T-helper 2 cell treated with Interferon-gamma antibody and Interleukin-4, amounts not matched to agents 5 μg/mL and 100 μg/mL, for 36 hours (primary cell): ENCODE measurements around the gene INSR.

Source experiments
- DNase-seq: peaks from one replicate; pipeline ENCODE4 v3.0.0; 2021; ENCODE audit warnings: low spot score
- H3K27ac Mint-ChIP-seq: one replicate; pipeline ENCODE4 v1.8.0; 2021; ENCODE audit warnings: mild to moderate bottlenecking, mixed read lengths
- H3K27me3 Mint-ChIP-seq: one replicate; pipeline ENCODE4 v1.8.0; 2021; ENCODE audit warnings: low read depth, mixed read lengths
- H3K36me3 Mint-ChIP-seq: one replicate; pipeline ENCODE4 v1.8.0; 2021; ENCODE audit warnings: low read depth, mixed read lengths
- H3K4me1 Mint-ChIP-seq: one replicate; pipeline ENCODE4 v1.8.0; 2021; ENCODE audit warnings: low read depth, mixed read lengths
- H3K4me3 Mint-ChIP-seq: one replicate; pipeline ENCODE4 v1.8.0; 2022; ENCODE audit warnings: mild to moderate bottlenecking, moderate library complexity, mixed read lengths
- H3K9me3 Mint-ChIP-seq: one replicate; pipeline ENCODE4 v1.8.0; 2021; ENCODE audit warnings: mixed read lengths

Gene INSR

DNA sequence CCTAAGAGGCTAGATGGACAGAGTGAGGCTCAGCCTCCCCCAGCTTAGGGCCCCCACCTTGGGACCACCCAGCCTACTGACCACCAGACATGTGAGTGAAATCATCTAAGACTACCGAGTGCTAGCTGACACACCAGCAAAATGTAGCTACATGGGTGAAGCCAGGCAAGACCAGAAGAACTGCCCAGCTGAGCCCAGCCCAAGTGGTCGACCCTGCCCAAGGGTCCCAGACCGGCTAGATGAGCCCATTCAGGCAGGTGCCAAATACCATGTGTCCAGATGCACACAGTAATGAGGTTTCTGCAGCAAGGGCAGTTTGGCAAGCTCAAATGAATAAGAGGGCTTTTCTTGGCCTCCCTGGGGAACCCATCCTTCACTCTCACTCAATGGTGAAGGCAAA, 168.1 kb downstream of the INSR start:
- Mint-ChIP-seq H3K27ac (no peak overlapping the region), H3K9me3 (peaks cover 20% of the 10 kb centered on the region), H3K36me3 (peaks cover 2% of the 10 kb centered on the region), H3K4me3 (no peak overlapping the region), H3K4me1 (no peaks in the 10 kb centered on the region), H3K27me3 (no peaks in the 10 kb centered on the region)
- DNase-seq: no peak

GRCh38 chr19:7125221-7125620, 169.0 kb downstream of the INSR start:
- no peaks in the 10 kb centered on the region for H3K27me3 Mint-ChIP-seq
- H3K4me3 Mint-ChIP-seq: no peak overlapping the region
- H3K36me3 Mint-ChIP-seq: peaks cover 2% of the 10 kb centered on the region
- H3K9me3 Mint-ChIP-seq: peaks cover 20% of the 10 kb centered on the region
- H3K4me1 Mint-ChIP-seq: no peaks in the 10 kb centered on the region
- no peak overlapping the region for H3K27ac Mint-ChIP-seq
- DNase-seq: no peak

GRCh38 chr19:7124782-7125181, 169.4 kb downstream of the INSR start:
- H3K27me3 Mint-ChIP-seq: no peaks in the 10 kb centered on the region
- H3K36me3 Mint-ChIP-seq: peaks cover 2% of the 10 kb centered on the region
- DNase-seq: no peak
- peaks cover 17% of the 10 kb centered on the region for H3K9me3 Mint-ChIP-seq
- H3K27ac Mint-ChIP-seq: no peak overlapping the region
- no peak overlapping the region for H3K4me3 Mint-ChIP-seq
- no peaks in the 10 kb centered on the region for H3K4me1 Mint-ChIP-seq

DNA sequence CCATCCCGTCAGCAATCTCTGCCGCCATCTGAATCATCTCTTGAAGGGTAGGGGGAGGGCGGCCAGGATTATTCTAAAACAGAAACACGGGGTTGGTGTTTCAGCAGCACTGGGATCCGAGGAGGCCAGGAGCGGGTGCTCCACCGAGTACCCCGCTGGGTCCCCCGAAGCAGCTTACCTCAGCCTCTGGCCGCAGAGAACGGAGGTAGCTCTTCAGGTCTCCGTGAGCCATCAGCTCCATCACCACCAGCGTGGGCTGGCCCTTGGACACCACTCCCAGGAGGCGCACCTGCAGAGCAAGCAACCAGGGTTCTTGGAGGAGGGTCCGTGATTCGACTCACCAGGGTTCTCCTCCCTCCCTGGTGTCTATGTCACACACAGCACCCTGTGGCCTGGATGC, 171.5 kb downstream of the INSR start:
- peaks cover 14% of the 10 kb centered on the region for H3K9me3 Mint-ChIP-seq
- peaks cover 2% of the 10 kb centered on the region for H3K36me3 Mint-ChIP-seq
- no peak overlapping the region for H3K27ac Mint-ChIP-seq
- H3K27me3 Mint-ChIP-seq: no peaks in the 10 kb centered on the region
- no peak overlapping the region for H3K4me3 Mint-ChIP-seq
- no peak for DNase-seq
- H3K4me1 Mint-ChIP-seq: no peaks in the 10 kb centered on the region

- DNase-seq: no peak
- Mint-ChIP-seq H3K27ac (no peak overlapping the region), H3K36me3 (peaks cover 1% of the 10 kb centered on the region), H3K9me3 (peaks cover 9% of the 10 kb centered on the region), H3K27me3 (no peaks in the 10 kb centered on the region), H3K4me3 (no peak overlapping the region), H3K4me1 (no peaks in the 10 kb centered on the region)
These were observed 173.7 kb downstream of the INSR start for GRCh38 chr19:7120499-7120898.

DNA sequence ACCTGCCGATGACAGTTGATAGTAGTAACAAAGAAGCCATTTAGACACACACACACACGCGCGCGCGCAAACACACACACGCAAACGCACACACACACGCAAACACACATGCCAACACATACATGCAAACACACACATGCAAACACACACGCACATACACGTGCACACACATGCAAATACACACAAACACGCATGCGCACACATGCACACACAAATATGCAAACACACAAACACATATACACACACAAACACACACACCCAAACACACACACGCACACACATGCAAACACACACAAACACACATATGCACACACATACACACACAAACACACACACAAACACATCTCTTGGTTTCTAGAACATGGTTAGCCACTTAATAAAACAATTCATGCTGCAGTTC, 174.6 kb downstream of the INSR start:
- Mint-ChIP-seq H3K27me3 (no peaks in the 10 kb centered on the region), H3K36me3 (no peaks in the 10 kb centered on the region), H3K9me3 (peaks cover 1% of the 10 kb centered on the region), H3K4me3 (no peak overlapping the region), H3K4me1 (no peaks in the 10 kb centered on the region), H3K27ac (no peak overlapping the region)
- no peak for DNase-seq

GRCh38 chr19:7117248-7117647, 177.0 kb downstream of the INSR start:
- H3K4me3 Mint-ChIP-seq: no peak overlapping the region
- H3K9me3 Mint-ChIP-seq: no peaks in the 10 kb centered on the region

GRCh38 chr19:7115721-7116120, 178.5 kb downstream of the INSR start:
- no peak for DNase-seq
- Mint-ChIP-seq H3K27ac (no peak overlapping the region), H3K4me1 (no peaks in the 10 kb centered on the region), H3K27me3 (no peaks in the 10 kb centered on the region), H3K36me3 (no peaks in the 10 kb centered on the region), H3K4me3 (no peak overlapping the region), H3K9me3 (no peaks in the 10 kb centered on the region)

More at GRCh38 chr19:7117248-7117647, 177.0 kb downstream of the INSR start:
- no peak for DNase-seq
- Mint-ChIP-seq H3K4me1 (no peaks in the 10 kb centered on the region), H3K27ac (no peak overlapping the region), H3K36me3 (no peaks in the 10 kb centered on the region), H3K27me3 (no peaks in the 10 kb centered on the region)

- no peaks in the 10 kb centered on the region for H3K9me3 Mint-ChIP-seq
- no peaks in the 10 kb centered on the region for H3K4me1 Mint-ChIP-seq
- no peaks in the 10 kb centered on the region for H3K27me3 Mint-ChIP-seq
- no peak overlapping the region for H3K4me3 Mint-ChIP-seq
- no peak for DNase-seq
- H3K27ac Mint-ChIP-seq: no peak overlapping the region
- no peaks in the 10 kb centered on the region for H3K36me3 Mint-ChIP-seq
These were observed 181.0 kb downstream of the INSR start for GRCh38 chr19:7113233-7113632.

GRCh38 chr19:7112675-7113074, 181.5 kb downstream of the INSR start:
- no peaks in the 10 kb centered on the region for H3K27me3 Mint-ChIP-seq
- H3K36me3 Mint-ChIP-seq: no peaks in the 10 kb centered on the region
- no peak overlapping the region for H3K4me3 Mint-ChIP-seq
- H3K4me1 Mint-ChIP-seq: no peaks in the 10 kb centered on the region
- no peaks in the 10 kb centered on the region for H3K9me3 Mint-ChIP-seq
- DNase-seq: no peak
- no peak overlapping the region for H3K27ac Mint-ChIP-seq

GRCh38 chr19:7109678-7110289, 184.4 kb downstream of the INSR start:
- Mint-ChIP-seq H3K27me3 (no peaks in the 10 kb centered on the region), H3K27ac (no peak overlapping the region), H3K9me3 (no peaks in the 10 kb centered on the region), H3K4me1 (no peaks in the 10 kb centered on the region), H3K4me3 (no peak overlapping the region), H3K36me3 (no peaks in the 10 kb centered on the region)
- DNase-seq: no peak

GRCh38 chr19:7106711-7107657, 187.2 kb downstream of the INSR start:
- no peak for DNase-seq
- H3K36me3 Mint-ChIP-seq: no peaks in the 10 kb centered on the region

GRCh38 chr19:7104747-7105447, 189.3 kb downstream of the INSR start:
- no peaks in the 10 kb centered on the region for H3K9me3 Mint-ChIP-seq
- peaks cover 15% of the 10 kb centered on the region for H3K4me1 Mint-ChIP-seq
- peaks cover 7% of the 10 kb centered on the region for H3K27me3 Mint-ChIP-seq
- no peak overlapping the region for H3K27ac Mint-ChIP-seq
- H3K36me3 Mint-ChIP-seq: no peaks in the 10 kb centered on the region
- H3K4me3 Mint-ChIP-seq: no peak overlapping the region
- DNase-seq: no peak

More at GRCh38 chr19:7106711-7107657, 187.2 kb downstream of the INSR start:
- Mint-ChIP-seq H3K27me3 (no peaks in the 10 kb centered on the region), H3K4me1 (peaks cover 4% of the 10 kb centered on the region), H3K27ac (no peak overlapping the region), H3K9me3 (no peaks in the 10 kb centered on the region), H3K4me3 (no peak overlapping the region)
